BJ (cell line): Measurements from ENCODE around the gene PNRC1. TPM values are rescaled to one million over a fixed set of nuclear protein-coding genes. Genes with fewer than 3 reads are reported as not detected.
"Not testable (repeated sequence)": the region's sequence is repeated elsewhere in the genome, so short reads cannot be mapped to it uniquely, and the experiment has no call there.

Source experiments
- CTCF ChIA-PET: fragments of 350-600 bp; formaldehyde crosslinking; extraction: SDS; loops from one replicate; lab custom pipeline; 2021; ENCODE audit warnings: antibody characterized with exemption, inconsistent platforms; lab: Yijun Ruan, JAX
- POLR2A ChIA-PET: fragments of 300-600 bp; sonication (Branson Sonifier 250); formaldehyde crosslinking; extraction: SDS; loops from one replicate; lab custom pipeline; 2021; ENCODE audit warnings: antibody characterized with exemption; lab: Charles Lee
- DNase-seq: peaks from one replicate; pipeline ENCODE4 v3.0.0-alpha.2; 2011; ENCODE audit warnings: low read depth
- H3K27me3 ChIP-seq: 2 replicates; pipeline ENCODE4 v1.6.0; 2011; ENCODE audit warnings: low read length; ENCODE audit not compliant: control insufficient read depth, insufficient read depth
- H3K36me3 ChIP-seq: 2 replicates; pipeline ENCODE4 v1.5.1; 2011; ENCODE audit warnings: low read length; ENCODE audit not compliant: control insufficient read depth, insufficient read depth
- H3K4me3 ChIP-seq: 2 replicates; pipeline ENCODE4 v1.5.1; 2011; ENCODE audit warnings: low read depth, mild to moderate bottlenecking, control low read depth, low read length
- CTCF ChIP-seq: IDR thresholded peaks from 2 replicates; pipeline ENCODE4 v1.5.1; 2011; ENCODE audit warnings: low read depth, mild to moderate bottlenecking, control low read depth, inconsistent platforms, low read length, moderate library complexity; ENCODE audit not compliant: insufficient read depth
- polyA plus RNA-seq: library from polyadenylated mRNA; depleted of rRNA; stranded (reverse); fragments of >200 nt; gene quantifications from 2 replicates; pipeline ENCODE4 v1.2.3, GENCODE V29; 2011

Gene PNRC1
- polyA plus RNA-seq, 1 experiment = 5.6 TPM

GRCh38 chr6:89058627-89059026 is 21.9 kb upstream of the PNRC1 start:
- Histone ChIP-seq H3K4me3 (no peak overlapping the region), H3K36me3 (no peaks in the 10 kb centered on the region), H3K27me3 (no peaks in the 10 kb centered on the region)
- CTCF ChIA-PET = interaction anchor here (0.5 to 1.2 kb wide), 4 partner anchors 13 to 185 kb away, joined by 3 read pairs; no protein-coding TSS in a partner anchor
- no peak for TF ChIP-seq CTCF
- no peak for DNase-seq
- POLR2A ChIA-PET = no interaction called here

GRCh38 chr6:89059227-89059626 is 21.3 kb upstream of the PNRC1 start:
- DNase-seq = no peak
- TF ChIP-seq CTCF = no peak
- Histone ChIP-seq H3K4me3 (no peak overlapping the region), H3K36me3 (no peaks in the 10 kb centered on the region), H3K27me3 (no peaks in the 10 kb centered on the region)
- POLR2A ChIA-PET = no interaction called here
- CTCF ChIA-PET = interaction anchor here (0.5 to 1.2 kb wide), 2 partner anchors 19 to 76 kb away, joined by 3 read pairs; no protein-coding TSS in a partner anchor

GRCh38 chr6:89063881-89064280 is 16.7 kb upstream of the PNRC1 start:
- Histone ChIP-seq H3K27me3 (no peaks in the 10 kb centered on the region), H3K4me3 (no peak overlapping the region), H3K36me3 (no peaks in the 10 kb centered on the region)
- no peak for DNase-seq
- TF ChIP-seq CTCF = no peak
- ChIA-PET POLR2A (no interaction called here), CTCF (no interaction called here)

DNA sequence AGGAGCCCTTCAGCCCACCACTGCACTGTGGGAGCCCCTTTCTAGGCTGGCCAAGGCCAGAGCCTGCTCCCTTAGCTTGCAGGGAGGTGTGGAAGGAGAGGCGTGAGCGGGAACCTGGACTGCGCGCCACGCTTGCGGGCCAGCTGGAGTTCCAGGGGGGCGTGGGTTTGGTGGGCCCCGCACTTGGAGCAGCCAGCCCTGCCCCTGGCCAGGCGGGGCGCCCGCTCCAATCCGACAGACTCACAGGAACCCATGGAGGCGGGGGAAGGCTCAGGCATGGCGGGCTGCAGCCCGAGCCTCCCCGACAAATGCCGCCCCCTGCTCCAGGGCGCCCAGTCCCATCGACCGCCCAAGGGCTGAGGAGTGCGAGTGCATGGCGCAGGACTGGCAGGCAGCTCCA is 15.6 kb upstream of the PNRC1 start:
- POLR2A ChIA-PET, H3K4me3 ChIP-seq, DNase-seq, H3K36me3 ChIP-seq, H3K27me3 ChIP-seq: not testable (repeated sequence)
- CTCF ChIA-PET = interaction anchor here (1.3 kb wide), 1 partner anchor 23 kb away, joined by 3 read pairs; no protein-coding TSS in a partner anchor

DNA sequence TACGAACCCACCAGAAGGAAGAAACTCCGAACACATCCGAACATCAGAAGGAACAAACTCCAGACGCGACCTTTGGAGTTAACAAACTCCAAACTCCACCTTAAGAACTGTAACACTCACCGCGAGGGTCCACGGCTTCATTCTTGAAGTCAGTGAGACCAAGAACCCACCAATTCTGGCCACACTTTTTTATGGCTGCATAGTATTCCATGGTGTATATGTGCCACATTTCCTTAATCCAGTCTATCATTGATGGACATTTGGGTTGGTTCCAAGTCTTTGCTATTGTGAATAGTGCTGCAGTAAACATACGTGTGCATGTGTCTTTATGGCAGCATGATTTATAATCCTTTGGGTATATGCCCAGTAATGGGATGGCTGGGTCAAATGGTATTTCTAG is 14.4 kb upstream of the PNRC1 start:
- DNase-seq, H3K27me3 ChIP-seq, H3K4me3 ChIP-seq, H3K36me3 ChIP-seq, POLR2A ChIA-PET: not testable (repeated sequence)
- CTCF ChIA-PET = interaction anchor here (1.0 to 1.3 kb wide), 2 partner anchors 22 to 67 kb away, joined by 3 read pairs; no protein-coding TSS in a partner anchor

- POLR2A ChIA-PET = no interaction called here
- CTCF ChIA-PET = interaction anchor here (0.5 to 1.2 kb wide), 4 partner anchors 10 to 1194 kb away, joined by 3 read pairs; partner anchors contain the start of gene PNRC1
- TF ChIP-seq CTCF = no peak
- Histone ChIP-seq H3K4me3 (no peak overlapping the region), H3K36me3 (no peaks in the 10 kb centered on the region), H3K27me3 (0 out of 2 replicates have a peak, but pooled peaks cover 2% of the 10 kb centered on the region)
- DNase-seq = no peak
Measured at GRCh38 chr6:89066940-89067646, 13.5 kb upstream of the PNRC1 start.
